GM12875 (cell line): ENCODE measurements around the gene CITED2.

Source experiments
- H3K4me3 ChIP-seq: one replicate; pipeline ENCODE4 v1.5.1; 2011; ENCODE audit warnings: low read depth, low read length, control low read depth
- CTCF ChIP-seq: IDR thresholded peaks from 2 replicates; pipeline ENCODE4 v1.5.1; 2011; ENCODE audit warnings: low read depth, mild to moderate bottlenecking, control low read depth, inconsistent platforms, low read length, moderate library complexity, borderline replicate concordance; ENCODE audit not compliant: insufficient read depth

Gene CITED2

GRCh38 chr6:139394027-139394649, 19.7 kb upstream of the CITED2 start:
- no peak overlapping the region for H3K4me3 ChIP-seq
- TF ChIP-seq CTCF = no peak

GRCh38 chr6:139392794-139393193, 18.3 kb upstream of the CITED2 start:
- no peak overlapping the region for H3K4me3 ChIP-seq
- TF ChIP-seq CTCF = no peak

GRCh38 chr6:139391709-139392108, 17.3 kb upstream of the CITED2 start:
- H3K4me3 ChIP-seq = no peak overlapping the region
- no peak for TF ChIP-seq CTCF

- TF ChIP-seq CTCF = no peak
Observed at GRCh38 chr6:139390447-139390846, 16.0 kb upstream of the CITED2 start.

GRCh38 chr6:139388384-139388783, 13.9 kb upstream of the CITED2 start:
- no peak overlapping the region for H3K4me3 ChIP-seq
- TF ChIP-seq CTCF = no peak

More at GRCh38 chr6:139390447-139390846, 16.0 kb upstream of the CITED2 start:
- no peak overlapping the region for H3K4me3 ChIP-seq

GRCh38 chr6:139386404-139386803, 12.0 kb upstream of the CITED2 start:
- H3K4me3 ChIP-seq = no peak overlapping the region
- no peak for TF ChIP-seq CTCF

GRCh38 chr6:139381216-139381865, 6.9 kb upstream of the CITED2 start:
- TF ChIP-seq CTCF = no peak
- no peak overlapping the region for H3K4me3 ChIP-seq
